Measurements from ENCODE around the gene HIVEP2. TPM values are rescaled to one million over a fixed set of nuclear protein-coding genes. Genes with fewer than 3 reads are reported as not detected.

Gene HIVEP2
- polyA plus RNA-seq, 3 donors = 0.16 to 1.4 (median 0.64) TPM

- H3K4me3 ChIP-seq (replicated peaks in 1 of 3; ENCODE audit: low read depth in 2 of 3, low read length in 3 of 3) = no peak overlapping the region
- no peaks in the 10 kb centered on the region for H3K4me1 ChIP-seq (ENCODE audit: control insufficient read depth in 1 of 2, insufficient read depth in 2 of 2, low read length in 2 of 2)
- H3K27me3 ChIP-seq (ENCODE audit: control insufficient read depth in 2 of 2, insufficient read depth in 2 of 2, low read length in 2 of 2) = no peaks in the 10 kb centered on the region
- no peak overlapping the region for H3K4me2 ChIP-seq (replicated peaks; ENCODE audit: extremely low read depth, low read length, poor library complexity, severe bottlenecking)
- intact Hi-C loops (cut with micrococcal nuclease) = no loop called here
- H3K27ac Mint-ChIP-seq = no peak overlapping the region
- no peaks in the 10 kb centered on the region for H3K9me3 ChIP-seq (replicated peaks in 1 of 2; ENCODE audit: control insufficient read depth in 1 of 2, insufficient read depth in 1 of 2, low read length in 2 of 2)
- H3K4me3 Mint-ChIP-seq = no peak overlapping the region
- TF ChIP-seq, protein P1, sequence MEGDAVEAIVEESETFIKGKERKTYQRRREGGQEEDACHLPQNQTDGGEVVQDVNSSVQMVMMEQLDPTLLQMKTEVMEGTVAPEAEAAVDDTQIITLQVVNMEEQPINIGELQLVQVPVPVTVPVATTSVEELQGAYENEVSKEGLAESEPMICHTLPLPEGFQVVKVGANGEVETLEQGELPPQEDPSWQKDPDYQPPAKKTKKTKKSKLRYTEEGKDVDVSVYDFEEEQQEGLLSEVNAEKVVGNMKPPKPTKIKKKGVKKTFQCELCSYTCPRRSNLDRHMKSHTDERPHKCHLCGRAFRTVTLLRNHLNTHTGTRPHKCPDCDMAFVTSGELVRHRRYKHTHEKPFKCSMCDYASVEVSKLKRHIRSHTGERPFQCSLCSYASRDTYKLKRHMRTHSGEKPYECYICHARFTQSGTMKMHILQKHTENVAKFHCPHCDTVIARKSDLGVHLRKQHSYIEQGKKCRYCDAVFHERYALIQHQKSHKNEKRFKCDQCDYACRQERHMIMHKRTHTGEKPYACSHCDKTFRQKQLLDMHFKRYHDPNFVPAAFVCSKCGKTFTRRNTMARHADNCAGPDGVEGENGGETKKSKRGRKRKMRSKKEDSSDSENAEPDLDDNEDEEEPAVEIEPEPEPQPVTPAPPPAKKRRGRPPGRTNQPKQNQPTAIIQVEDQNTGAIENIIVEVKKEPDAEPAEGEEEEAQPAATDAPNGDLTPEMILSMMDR (IDR thresholded peaks at IDR 0.05) = no peak
- H3K27me3 Mint-ChIP-seq (ENCODE audit: low read depth in 3 of 3) = peaks cover 0 to 2% (median 0%) of the 10 kb centered on the region in 3 donors
- no peak overlapping the region for H2AFZ ChIP-seq (ENCODE audit: insufficient read depth, low read depth, low read length, poor library complexity, severe bottlenecking)
- no peak for DNase-seq
- H3K79me2 ChIP-seq (ENCODE audit: insufficient read depth, low read length) = no peaks in the 10 kb centered on the region
- H3K9me3 Mint-ChIP-seq = peaks cover 0 to 1% (median 0%) of the 10 kb centered on the region in 7 donors
- no peaks in the 10 kb centered on the region for H3K36me3 ChIP-seq (replicated peaks in 1 of 2; ENCODE audit: control insufficient read depth in 1 of 2, insufficient read depth in 2 of 2, low read length in 2 of 2)
- WGBS (ENCODE audit: insufficient coverage) = no CpG with 5 or more reads among the region's 4 CpGs
- H3K4me1 Mint-ChIP-seq = peaks cover 3% of the 10 kb centered on the region
- H3K36me3 Mint-ChIP-seq = no peaks in the 10 kb centered on the region
- H3K9ac ChIP-seq (ENCODE audit: insufficient read depth, low read length, poor library complexity, severe bottlenecking) = no peak overlapping the region
- no peaks in the 10 kb centered on the region for H4K20me1 ChIP-seq (ENCODE audit: insufficient read depth, low read length)
- H3K27ac ChIP-seq (ENCODE audit: low read depth in 1 of 2, low read length in 2 of 2) = no peak overlapping the region
These were observed 51.9 kb downstream of the HIVEP2 start for GRCh38 chr6:142893088-142893487.

- Histone ChIP-seq H3K36me3 (replicated peaks in 1 of 2; ENCODE audit: control insufficient read depth in 1 of 2, insufficient read depth in 2 of 2, low read length in 2 of 2) (no peaks in the 10 kb centered on the region), H4K20me1 (ENCODE audit: insufficient read depth, low read length) (no peaks in the 10 kb centered on the region), H3K79me2 (ENCODE audit: insufficient read depth, low read length) (no peaks in the 10 kb centered on the region), H3K4me2 (replicated peaks; ENCODE audit: extremely low read depth, low read length, poor library complexity, severe bottlenecking) (no peak overlapping the region), H2AFZ (ENCODE audit: insufficient read depth, low read depth, low read length, poor library complexity, severe bottlenecking) (no peak overlapping the region), H3K27ac (ENCODE audit: low read depth in 1 of 2, low read length in 2 of 2) (no peak overlapping the region), H3K9ac (ENCODE audit: insufficient read depth, low read length, poor library complexity, severe bottlenecking) (no peak overlapping the region), H3K4me3 (replicated peaks in 1 of 3; ENCODE audit: low read depth in 2 of 3, low read length in 3 of 3) (no peak overlapping the region), H3K9me3 (replicated peaks in 1 of 2; ENCODE audit: control insufficient read depth in 1 of 2, insufficient read depth in 1 of 2, low read length in 2 of 2) (no peaks in the 10 kb centered on the region), H3K4me1 (ENCODE audit: control insufficient read depth in 1 of 2, insufficient read depth in 2 of 2, low read length in 2 of 2) (no peaks in the 10 kb centered on the region), H3K27me3 (ENCODE audit: control insufficient read depth in 2 of 2, insufficient read depth in 2 of 2, low read length in 2 of 2) (no peaks in the 10 kb centered on the region)
- no peak overlapping the region for H3K27ac Mint-ChIP-seq
- intact Hi-C loops (cut with micrococcal nuclease) = no loop called here
- peaks cover 0 to 1% (median 0%) of the 10 kb centered on the region in 7 donors for H3K9me3 Mint-ChIP-seq
- H3K4me3 Mint-ChIP-seq = no peak overlapping the region
- H3K36me3 Mint-ChIP-seq = no peaks in the 10 kb centered on the region
- WGBS (ENCODE audit: insufficient coverage) = no CpG with 5 or more reads among the region's 10 CpGs
- TF ChIP-seq, protein P1 (IDR thresholded peaks at IDR 0.05) = no peak
- peaks cover 3% of the 10 kb centered on the region for H3K4me1 Mint-ChIP-seq
- DNase-seq = no peak
- H3K27me3 Mint-ChIP-seq (ENCODE audit: low read depth in 3 of 3) = peaks cover 0 to 2% (median 0%) of the 10 kb centered on the region in 3 donors
These were observed 52.5 kb downstream of the HIVEP2 start for GRCh38 chr6:142892254-142893021.
